Umbilical cord (tissue), 2 donors: Measurements from ENCODE around the gene GALNT9. TPM values are rescaled to one million over a fixed set of nuclear protein-coding genes. Genes with fewer than 3 reads are reported as not detected.
"Not testable (repeated sequence)": the region's sequence is repeated elsewhere in the genome, so short reads cannot be mapped to it uniquely, and the experiment has no call there.

Experiments
- DNase-seq: peaks from one replicate; pipeline ENCODE4 v3.0.0-alpha.2; 2015; ENCODE audit warnings: low spot score
- total RNA-seq: library from RNA; depleted of rRNA; stranded (reverse); fragments of >200 nt; gene quantifications from one replicate; pipeline ENCODE4 v1.2.3, GENCODE V29; 2014; ENCODE audit warnings: low replicate concordance; ENCODE audit not compliant: insufficient read depth

Gene GALNT9
- total RNA-seq, 1 donor from 2014 or later: 1.9 TPM

DNA sequence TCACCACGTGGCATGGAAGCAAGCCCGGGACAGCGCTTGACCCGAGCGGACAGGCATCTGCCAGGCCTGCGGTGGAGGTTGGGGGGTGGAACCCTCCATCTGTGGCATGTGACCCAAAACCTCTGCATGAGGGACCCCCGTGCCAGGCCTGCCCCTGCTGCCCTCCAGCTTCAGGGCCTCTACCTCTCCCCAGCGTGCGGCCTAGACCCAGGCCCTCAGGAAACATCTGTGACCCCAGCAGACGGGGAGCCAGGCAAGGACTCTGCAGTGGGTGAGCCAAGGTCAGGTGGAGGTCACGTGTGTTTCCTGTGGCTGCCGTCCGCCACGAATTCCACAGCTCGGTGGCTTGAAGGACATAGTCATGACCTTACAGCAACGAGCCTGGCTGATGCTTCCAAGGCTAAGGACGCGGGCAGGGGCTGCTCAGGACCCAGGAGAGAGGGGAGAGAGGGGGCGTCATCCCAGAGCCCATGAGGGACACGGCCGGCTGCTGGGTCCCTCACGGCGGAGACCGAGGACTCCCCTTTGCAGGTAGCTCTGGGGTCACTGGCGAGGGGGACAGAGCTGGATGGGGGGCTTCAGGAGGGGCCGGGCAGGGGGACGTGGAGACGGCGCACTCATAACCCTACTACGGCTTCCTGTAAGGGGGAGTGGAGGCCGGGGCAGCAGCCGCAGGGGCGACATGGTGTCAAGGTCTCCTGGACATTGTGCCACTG lies 91.5 kb downstream of the GALNT9 start:
- no peak for DNase-seq

DNA sequence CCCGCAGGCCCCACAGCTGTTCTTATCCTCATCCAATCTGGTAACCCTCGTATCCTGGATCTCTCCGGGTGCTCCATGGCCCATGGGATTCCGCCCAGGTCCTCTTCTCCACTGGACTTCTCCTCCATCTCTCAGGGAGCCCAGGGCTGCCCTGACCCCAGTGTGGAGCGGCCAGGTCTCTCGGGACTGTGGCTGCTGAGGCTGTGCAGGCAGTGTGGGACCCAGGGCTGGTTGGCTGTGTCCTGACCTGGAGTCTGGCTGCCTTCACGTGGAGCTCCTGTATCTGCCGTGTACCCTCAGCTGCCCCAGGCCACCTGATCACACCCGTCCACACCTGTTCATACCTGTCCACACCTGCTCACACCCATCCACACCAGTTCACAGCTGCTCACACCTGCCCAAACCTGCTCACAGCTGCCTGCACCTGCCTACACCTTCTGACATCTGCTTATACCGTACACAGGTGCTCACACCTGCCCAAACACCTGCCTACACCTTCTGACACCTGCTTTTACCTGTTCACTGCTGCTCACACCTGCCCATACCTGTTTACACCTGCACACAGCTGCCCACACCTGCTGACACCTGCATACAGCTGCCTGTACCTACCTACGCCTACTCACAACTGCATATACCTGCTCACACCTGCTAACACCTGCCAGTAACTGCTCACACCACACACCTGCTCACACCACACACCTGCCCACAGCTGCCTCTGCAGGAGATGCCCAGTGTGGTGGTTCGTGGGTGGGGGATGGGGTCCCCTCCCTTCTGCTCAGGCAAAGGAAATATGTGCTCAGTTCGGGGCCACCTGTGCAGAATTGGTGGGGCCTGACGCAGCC lies 92.2 kb downstream of the GALNT9 start:
- no peak for DNase-seq

GRCh38 chr12:132236129-132236929 lies 93.1 kb downstream of the GALNT9 start:
- no peak for DNase-seq

GRCh38 chr12:132235116-132235820 lies 94.1 kb downstream of the GALNT9 start:
- DNase-seq: no peak

DNA sequence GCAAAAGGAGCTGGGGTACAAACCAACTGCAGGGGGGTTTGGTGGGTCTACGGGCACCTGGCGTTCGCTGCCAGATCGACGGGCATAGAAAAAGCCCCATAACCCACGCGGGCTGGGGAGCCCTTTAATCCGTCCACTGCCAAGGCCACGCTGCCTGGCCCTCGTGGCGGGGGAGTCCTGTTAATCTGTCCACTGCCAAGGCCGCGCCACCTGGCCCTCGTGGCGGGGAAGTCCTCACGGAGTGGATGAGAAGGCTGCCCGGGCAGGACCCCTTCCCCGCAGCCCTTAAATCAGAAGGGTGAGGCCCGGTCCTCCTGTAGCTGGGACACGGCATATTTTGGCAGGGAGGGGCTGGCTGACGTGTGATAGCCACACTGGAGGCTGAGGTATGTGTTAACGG lies 99.0 kb downstream of the GALNT9 start:
- no peak for DNase-seq

GRCh38 chr12:132229926-132230325 lies 99.5 kb downstream of the GALNT9 start:
- DNase-seq: no peak

DNA sequence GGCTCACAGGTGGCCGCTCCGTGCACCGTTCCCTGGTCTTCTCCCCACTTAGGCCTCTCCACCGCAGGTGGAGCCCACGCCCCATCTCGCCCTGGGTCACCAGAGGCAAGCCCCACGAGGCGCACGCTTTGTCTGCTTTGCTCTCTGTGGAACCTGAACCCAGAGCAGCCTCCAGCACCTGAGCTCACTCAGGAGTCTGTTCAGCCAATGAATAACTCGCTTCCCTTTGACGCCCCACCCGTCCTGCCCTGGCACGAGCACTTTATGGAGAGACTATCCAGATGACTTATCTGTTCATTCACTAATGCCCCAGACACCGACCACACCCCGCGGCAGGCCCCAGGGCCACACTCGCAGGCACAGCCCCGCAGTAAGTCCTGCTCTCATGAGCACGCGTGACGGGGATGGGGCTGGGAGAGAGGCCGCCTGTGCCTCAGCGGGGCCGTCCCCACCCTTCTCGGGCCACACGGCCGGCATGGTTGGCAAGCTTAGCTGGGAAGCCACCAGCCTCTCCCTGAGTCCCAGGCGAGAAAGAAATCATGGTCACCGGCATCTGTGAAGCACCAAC lies 100.1 kb downstream of the GALNT9 start:
- no peak for DNase-seq

GRCh38 chr12:132228476-132229192 lies 100.8 kb downstream of the GALNT9 start:
- no peak for DNase-seq

DNA sequence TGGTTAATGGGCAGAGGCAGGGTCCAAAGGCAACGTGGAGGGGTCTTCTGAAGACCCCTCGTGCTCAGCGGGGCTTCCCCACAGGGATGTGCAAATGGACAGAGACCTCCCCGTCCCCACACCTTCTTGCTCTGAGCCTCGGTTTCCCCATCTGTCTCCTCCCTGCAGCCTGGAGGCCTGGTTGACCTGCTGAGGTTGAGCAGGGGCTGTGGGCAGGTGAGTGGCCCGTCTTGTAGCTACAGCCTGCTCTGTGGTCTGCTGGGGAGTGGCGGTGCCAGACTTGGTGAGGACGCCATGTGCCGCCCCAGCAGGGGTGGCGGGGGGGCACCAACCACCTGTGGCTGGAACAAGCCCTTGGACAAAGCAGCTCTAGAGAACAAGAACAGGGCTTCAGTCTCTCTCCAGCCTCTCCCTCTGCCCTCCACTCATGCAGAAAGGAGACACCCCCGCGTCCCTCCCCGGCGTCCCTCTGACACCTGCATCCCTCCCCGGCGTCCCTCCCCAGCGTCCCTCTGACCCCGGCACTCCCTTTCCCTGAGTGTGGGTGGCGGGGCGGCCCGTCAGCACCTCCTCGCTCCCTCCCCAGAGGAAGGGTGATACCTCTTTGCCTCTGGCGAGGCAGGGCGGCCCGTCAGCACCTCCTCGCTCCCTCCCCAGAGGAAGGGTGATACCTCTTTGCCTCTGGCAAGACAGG lies 101.5 kb downstream of the GALNT9 start:
- DNase-seq: no peak

DNA sequence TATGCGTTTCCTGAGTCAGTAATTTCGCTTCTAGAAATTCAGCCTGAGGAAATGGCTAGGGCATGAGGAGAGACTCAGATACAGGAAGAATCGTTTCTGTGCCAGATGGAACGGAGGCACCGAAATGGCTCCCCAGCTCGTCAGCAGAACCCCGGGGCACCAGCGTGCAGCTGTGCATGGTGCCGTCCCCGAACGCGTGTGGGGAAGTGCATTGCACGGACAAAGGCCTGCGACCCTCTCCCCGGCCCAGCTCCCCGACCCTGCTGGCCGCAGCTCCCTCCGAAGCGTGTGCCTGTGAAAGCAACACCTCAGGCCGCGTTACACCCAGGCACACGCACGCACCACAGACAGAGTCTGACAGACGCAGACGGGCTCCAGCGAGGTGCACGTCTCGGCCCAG lies 102.3 kb downstream of the GALNT9 start:
- no peak for DNase-seq

DNA sequence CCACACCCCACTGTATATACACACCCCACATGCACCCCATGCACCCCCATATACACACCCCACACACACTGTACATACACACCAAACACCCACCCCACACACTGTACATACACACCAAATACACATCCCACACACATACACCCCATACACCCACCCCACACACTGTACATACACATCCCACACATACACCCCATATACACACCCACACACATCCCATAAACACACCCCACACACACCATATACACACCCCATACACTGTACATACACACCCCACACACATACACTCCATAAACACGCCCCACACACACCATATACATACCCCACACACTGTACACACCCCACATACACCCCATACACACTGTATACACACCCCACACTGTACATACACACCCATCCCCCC lies 102.8 kb downstream of the GALNT9 start:
- no peak for DNase-seq

DNA sequence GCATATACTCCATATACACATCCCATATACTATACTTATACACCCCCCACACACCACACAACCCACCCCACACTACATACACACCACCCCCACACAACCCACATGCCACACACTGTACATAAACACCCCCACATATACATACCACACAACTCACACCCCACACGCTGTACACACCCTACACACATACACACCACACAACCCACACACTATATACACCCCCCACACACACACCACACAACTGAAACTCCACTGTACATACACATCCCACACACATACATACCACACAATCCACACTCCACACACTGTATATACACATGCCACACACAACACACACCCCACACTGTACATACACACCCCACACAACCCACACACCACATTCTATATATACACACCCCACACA lies 104.2 kb downstream of the GALNT9 start:
- DNase-seq: no peak

DNA sequence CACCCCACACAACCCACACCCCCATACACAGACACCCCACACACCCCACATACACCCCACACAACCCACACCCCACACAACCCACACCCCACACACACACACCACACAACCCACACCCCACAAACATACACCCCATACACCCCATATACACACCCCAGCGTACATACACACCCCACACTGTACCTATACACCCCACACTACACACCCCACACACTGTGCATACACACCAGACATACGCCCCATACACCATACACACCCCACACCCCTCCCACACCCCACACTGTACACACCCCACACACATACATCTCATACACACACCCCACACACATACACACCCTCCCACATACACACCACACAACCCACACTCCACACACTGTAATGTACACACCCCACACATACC lies 104.9 kb downstream of the GALNT9 start:
- no peak for DNase-seq

DNA sequence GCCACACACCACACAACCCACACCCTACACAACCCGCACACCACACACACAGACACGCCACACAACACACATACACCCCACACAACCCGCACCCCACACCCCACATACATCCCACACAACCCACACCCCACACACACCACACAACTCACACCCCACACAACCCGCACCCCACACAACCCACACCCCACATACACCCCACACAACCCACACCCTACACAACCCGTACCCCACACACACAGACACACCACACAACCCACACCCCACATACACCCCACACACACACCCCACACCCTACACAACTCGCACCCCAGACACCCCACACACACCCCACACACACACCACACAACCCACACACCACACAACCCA lies 106.6 kb downstream of the GALNT9 start:
- no peak for DNase-seq

DNA sequence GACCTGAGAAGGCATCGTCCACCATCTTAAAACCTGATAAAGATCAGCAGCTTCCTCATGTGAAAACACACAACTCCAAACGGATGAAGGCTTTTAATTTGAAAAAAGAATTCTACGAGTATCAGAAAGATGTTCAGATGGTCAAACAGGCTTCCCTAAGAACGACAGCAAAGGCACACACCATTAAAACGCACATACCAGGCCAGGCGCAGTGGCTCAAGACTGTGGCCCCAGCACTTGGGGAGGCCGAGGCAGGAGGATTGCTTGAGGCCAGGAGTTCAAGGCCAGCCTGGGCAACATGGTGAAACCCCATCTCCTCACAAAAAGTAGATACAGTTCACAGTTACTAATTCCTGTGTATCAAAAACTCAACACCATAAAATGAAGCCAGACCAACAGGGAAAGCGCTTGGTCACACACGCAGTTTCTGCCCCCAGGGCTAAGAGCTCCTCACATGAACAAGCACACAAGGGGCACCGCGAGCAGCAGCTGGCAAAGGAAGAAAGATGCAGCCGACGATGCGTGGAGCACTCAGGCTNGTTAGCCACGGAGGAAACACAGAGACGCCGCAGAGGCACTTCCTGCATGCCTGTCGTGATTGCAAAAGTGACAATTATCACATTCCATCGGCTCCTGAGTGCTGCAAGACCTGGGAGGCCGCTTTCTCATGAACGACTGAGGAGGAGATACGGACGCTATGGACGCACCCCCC lies 107.1 kb downstream of the GALNT9 start:
- peak; percentile 5 for DNase-seq

GRCh38 chr12:132219761-132220160 lies 109.6 kb downstream of the GALNT9 start:
- DNase-seq: not testable (repeated sequence)

GRCh38 chr12:132219323-132219722 lies 110.1 kb downstream of the GALNT9 start:
- no peak for DNase-seq

GRCh38 chr12:132218915-132219314 lies 110.5 kb downstream of the GALNT9 start:
- DNase-seq: no peak

DNA sequence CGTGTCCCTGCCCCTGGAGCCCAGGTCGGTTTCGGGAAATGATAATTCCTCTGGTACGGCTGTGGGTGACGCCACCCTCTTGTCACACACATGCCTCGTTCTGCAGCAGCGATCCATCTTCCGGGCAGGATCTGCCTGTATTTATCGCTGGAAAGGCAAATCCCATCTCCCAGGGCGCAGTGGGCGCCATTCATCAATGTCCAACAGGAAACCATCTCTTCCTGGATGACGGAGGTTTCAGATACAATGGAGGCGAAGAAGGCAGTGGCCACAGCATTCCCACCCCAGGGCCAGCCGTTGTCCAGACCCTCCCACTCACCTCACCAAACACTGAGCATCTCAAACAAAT lies 110.9 kb downstream of the GALNT9 start:
- DNase-seq: no peak
